Measurements from ENCODE around the gene PRF1.

- TF ChIP-seq POLR2A (IDR thresholded peaks at IDR 0.05), result no peak
- no peak for TF ChIP-seq CTCF (IDR thresholded peaks at IDR 0.05)
Measured at GRCh38 chr10:70605161-70605560, 2.6 kb upstream of the PRF1 start.
